ENCODE results near the gene NR6A1.

- TF ChIP-seq POLR2AphosphoS5 (IDR thresholded peaks at IDR 0.05; ENCODE audit: borderline replicate concordance, low read depth, low read length) (no peak), EZH2 (IDR thresholded peaks at IDR 0.05) (no peak)
Measured at GRCh38 chr9:124739360-124739759, 31.8 kb downstream of the NR6A1 start.
